Vagina (tissue), 2 donors: ENCODE results near the gene HAVCR1.

Experiments
- POLR2A ChIP-seq, 2 donors: fragments of 450-650 bp; IDR thresholded peaks; one replicate each; pipeline ENCODE4 v1.6.1; 2017; ENCODE audit warnings: antibody characterized with exemption in 2 of 2, mild to moderate bottlenecking in 2 of 2, moderate library complexity in 2 of 2
- POLR2AphosphoS5 ChIP-seq, 2 donors: sonication (generic); formaldehyde crosslinking; IDR thresholded peaks; one replicate each; pipeline ENCODE4 v1.9.0; 2017; ENCODE audit warnings: antibody characterized with exemption in 2 of 2, mild to moderate bottlenecking in 2 of 2, low read depth in 1 of 2; ENCODE audit not compliant: insufficient read depth in 1 of 2
- TF ChIP-seq, protein P1 (sequence below), 3 experiments: fragments of 450-650 bp in 2 of 3; fragments of 200-600 bp in 1 of 3; sonication (generic) in 1 of 3; IDR thresholded peaks; one replicate each; pipeline ENCODE4 v1.5.1; 2017 to 2019; ENCODE audit warnings: antibody characterized with exemption in 3 of 3, mild to moderate bottlenecking in 2 of 3, moderate library complexity in 2 of 3

DNA sequence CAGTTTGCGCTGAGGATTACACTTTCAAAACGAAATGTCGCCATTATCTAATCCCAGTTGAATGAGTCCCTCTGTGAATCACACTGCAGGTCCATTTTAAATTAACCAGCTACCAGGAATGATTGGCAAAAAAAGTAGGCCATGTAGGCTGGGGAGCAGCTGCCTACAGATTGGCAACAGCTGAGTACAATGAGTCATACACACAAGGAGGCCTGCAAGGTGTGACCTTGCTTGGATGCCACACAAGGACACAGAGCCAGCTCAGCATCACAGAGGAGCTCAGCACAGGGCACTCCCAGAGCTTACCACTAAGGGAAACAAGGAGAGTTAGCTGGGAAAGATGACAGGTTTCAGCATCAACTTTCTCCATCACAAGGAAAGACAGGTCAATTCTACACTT is 12.9 kb downstream of the HAVCR1 start:
- TF ChIP-seq, protein P1, sequence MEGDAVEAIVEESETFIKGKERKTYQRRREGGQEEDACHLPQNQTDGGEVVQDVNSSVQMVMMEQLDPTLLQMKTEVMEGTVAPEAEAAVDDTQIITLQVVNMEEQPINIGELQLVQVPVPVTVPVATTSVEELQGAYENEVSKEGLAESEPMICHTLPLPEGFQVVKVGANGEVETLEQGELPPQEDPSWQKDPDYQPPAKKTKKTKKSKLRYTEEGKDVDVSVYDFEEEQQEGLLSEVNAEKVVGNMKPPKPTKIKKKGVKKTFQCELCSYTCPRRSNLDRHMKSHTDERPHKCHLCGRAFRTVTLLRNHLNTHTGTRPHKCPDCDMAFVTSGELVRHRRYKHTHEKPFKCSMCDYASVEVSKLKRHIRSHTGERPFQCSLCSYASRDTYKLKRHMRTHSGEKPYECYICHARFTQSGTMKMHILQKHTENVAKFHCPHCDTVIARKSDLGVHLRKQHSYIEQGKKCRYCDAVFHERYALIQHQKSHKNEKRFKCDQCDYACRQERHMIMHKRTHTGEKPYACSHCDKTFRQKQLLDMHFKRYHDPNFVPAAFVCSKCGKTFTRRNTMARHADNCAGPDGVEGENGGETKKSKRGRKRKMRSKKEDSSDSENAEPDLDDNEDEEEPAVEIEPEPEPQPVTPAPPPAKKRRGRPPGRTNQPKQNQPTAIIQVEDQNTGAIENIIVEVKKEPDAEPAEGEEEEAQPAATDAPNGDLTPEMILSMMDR (IDR thresholded peaks at IDR 0.05) = no peak
- TF ChIP-seq POLR2A (IDR thresholded peaks at IDR 0.05) (no peak), POLR2AphosphoS5 (IDR thresholded peaks at IDR 0.05; ENCODE audit: insufficient read depth in 1 of 2, low read depth in 1 of 2) (no peak)
